HepG2 (cell line): ENCODE measurements around the gene ALDH18A1. TPM values are rescaled to one million over a fixed set of nuclear protein-coding genes. Genes with fewer than 3 reads are reported as not detected.
A peak's percentile ranks its signal among the peaks of the same experiment; 100 is the strongest.

Source experiments
- CTCF ChIP-seq: sonication (generic); formaldehyde crosslinking; IDR thresholded peaks from 2 replicates; pipeline ENCODE4 v1.5.0; 2020; ENCODE audit warnings: mild to moderate bottlenecking, missing genetic modification reagents, moderate library complexity
- ELF3 ChIP-seq: IDR thresholded peaks from 2 replicates; pipeline ENCODE4 v1.6.1; 2016; ENCODE audit warnings: missing genetic modification reagents, missing compliant biosample characterization
- ERF ChIP-seq: IDR thresholded peaks from 2 replicates; pipeline ENCODE4 v1.6.1; 2018; ENCODE audit warnings: missing biosample characterization, missing genetic modification reagents
- GABPA ChIP-seq, 2 experiments: IDR thresholded peaks; 2 replicates each; pipeline ENCODE4 v1.6.1; 2011 to 2016; ENCODE audit warnings: low read depth in 2 of 2, low read length in 1 of 2, missing biosample characterization in 1 of 2, missing genetic modification characterization in 1 of 2
- KDM5B ChIP-seq: sonication (generic); formaldehyde crosslinking; IDR thresholded peaks from 2 replicates; pipeline ENCODE4 v1.4.0; 2020; ENCODE audit warnings: missing genetic modification reagents, mild to moderate bottlenecking, borderline replicate concordance
- KLF11 ChIP-seq: IDR thresholded peaks from 2 replicates; pipeline ENCODE4 v1.6.1; 2016; ENCODE audit warnings: missing compliant biosample characterization
- MXD1 ChIP-seq: sonication (generic); formaldehyde crosslinking; IDR thresholded peaks from 2 replicates; pipeline ENCODE4 v1.4.0; 2020; ENCODE audit warnings: mild to moderate bottlenecking, missing genetic modification reagents
- NFATC3 ChIP-seq: sonication (generic); formaldehyde crosslinking; IDR thresholded peaks from 2 replicates; pipeline ENCODE4 v1.5.1; 2020; ENCODE audit warnings: mild to moderate bottlenecking, missing genetic modification reagents
- SP1 ChIP-seq, 2 experiments: fragments of 450-650 bp in 1 of 2; sonication (generic) in 1 of 2; formaldehyde crosslinking in 1 of 2; IDR thresholded peaks; 2 replicates each; pipeline versions ENCODE4 v1.4.0 to v1.6.1; 2016 to 2020; ENCODE audit warnings: missing genetic modification reagents in 1 of 2
- SRF ChIP-seq: IDR thresholded peaks from 2 replicates; pipeline ENCODE4 v1.6.1; 2011; ENCODE audit warnings: mild to moderate bottlenecking, low read depth, low read length, moderate library complexity
- STAG1 ChIP-seq: sonication (generic); formaldehyde crosslinking; IDR thresholded peaks from 2 replicates; pipeline ENCODE4 v1.4.0; 2020; ENCODE audit warnings: missing genetic modification reagents
- ZBTB2 ChIP-seq: sonication (generic); formaldehyde crosslinking; IDR thresholded peaks from 2 replicates; pipeline ENCODE4 v1.8.0; 2022; ENCODE audit warnings: low read depth, missing genetic modification reagents
- ZFP91 ChIP-seq: sonication (generic); formaldehyde crosslinking; IDR thresholded peaks from 2 replicates; pipeline ENCODE4 v1.9.0; 2022; ENCODE audit warnings: missing genetic modification reagents, mild to moderate bottlenecking, borderline replicate concordance
- ZKSCAN8 ChIP-seq: IDR thresholded peaks from 2 replicates; pipeline ENCODE4 v1.6.1; 2016; ENCODE audit warnings: borderline replicate concordance, missing genetic modification reagents, missing compliant biosample characterization
- ZNF205 ChIP-seq: IDR thresholded peaks from 2 replicates; pipeline ENCODE4 v1.6.1; 2018; ENCODE audit warnings: missing biosample characterization, missing genetic modification reagents
- ZNF414 ChIP-seq: sonication (generic); formaldehyde crosslinking; IDR thresholded peaks from 2 replicates; pipeline ENCODE4 v1.5.0; 2020; ENCODE audit warnings: missing genetic modification reagents
- ZNF431 ChIP-seq: sonication (generic); formaldehyde crosslinking; IDR thresholded peaks from 2 replicates; pipeline ENCODE4 v1.9.0; 2022; ENCODE audit warnings: missing genetic modification reagents, low read depth, mild to moderate bottlenecking, borderline replicate concordance
- ZNF703 ChIP-seq: sonication (generic); formaldehyde crosslinking; IDR thresholded peaks from 2 replicates; pipeline ENCODE4 v1.5.1; 2020; ENCODE audit warnings: missing genetic modification reagents, mild to moderate bottlenecking, moderate library complexity, borderline replicate concordance
- ZNF710 ChIP-seq: sonication (generic); formaldehyde crosslinking; IDR thresholded peaks from 2 replicates; pipeline ENCODE4 v1.5.0; 2020; ENCODE audit warnings: mild to moderate bottlenecking, missing genetic modification reagents, borderline replicate concordance
- ZNF780A ChIP-seq: sonication (generic); formaldehyde crosslinking; IDR thresholded peaks from 2 replicates; pipeline ENCODE4 v1.8.0; 2022; ENCODE audit warnings: mild to moderate bottlenecking, missing genetic modification reagents, moderate library complexity
- polyA plus RNA-seq, 8 experiments: library from polyadenylated mRNA; depleted of rRNA in 3 of 8; stranded (reverse) in 7 of 8; unstranded in 1 of 8; fragments of >200 nt; fragmentation: Illumina TruSeq in 4 of 8; extraction: Trizol in 4 of 8; gene quantifications; 2 replicates each; pipeline versions ENCODE4 v1.2.1 to v1.2.3, GENCODE V29; 2011 to 2016; ENCODE audit warnings: low read depth in 4 of 8, missing spikeins in 1 of 8, mixed read lengths in 1 of 8; ENCODE audit not compliant: insufficient read depth in 1 of 8
- total RNA-seq, 5 experiments: library from RNA; depleted of rRNA; stranded (reverse); fragments of >200 nt; fragmentation: Illumina TruSeq; extraction: Trizol; gene quantifications; 2 replicates each; pipeline ENCODE4 v1.2.3, GENCODE V29; 2016; ENCODE audit warnings: low read depth in 1 of 5

The ALDH18A1 gene
- total and polyA plus RNA-seq, 2 of the 13 experiments (the other 11 are each of a cell fraction or from before 2014, with no cell fraction given), result 180 to 263 TPM

- TF ChIP-seq ZNF710 (CRISPR knock-in tag) (peak; percentile 21; the same call in 1 of the 2 replicates), ZBTB2 (CRISPR knock-in tag) (no peak), SRF (no peak), CTCF (CRISPR knock-in tag) (peak; percentile 100), ZNF703 (CRISPR knock-in tag) (no peak), ZFP91 (CRISPR knock-in tag) (peak; percentile 88; the same call in 1 of the 2 replicates), MXD1 (peak; percentile 90; the same call in 1 of the 2 replicates), ZNF431 (no peak), ZNF780A (no peak), ELF3 (CRISPR knock-in tag) (peak; percentile 66), KLF11 (CRISPR knock-in tag) (no peak), KDM5B (CRISPR knock-in tag) (peak; percentile 86; the same call in 1 of the 2 replicates), ZNF205 (CRISPR knock-in tag) (0 out of 2 replicates have a peak, but pooled peaks have one; percentile 44), ZNF414 (CRISPR knock-in tag) (no peak), ZKSCAN8 (CRISPR knock-in tag) (peak; percentile 36; the same call in 1 of the 2 replicates), STAG1 (CRISPR knock-in tag) (peak; percentile 99), GABPA (IDR thresholded peaks at IDR 0.05; ENCODE audit: low read depth, low read length) (no peak), GABPA (CRISPR knock-in tag; IDR thresholded peaks at IDR 0.05; ENCODE audit: low read depth) (0 out of 2 replicates have a peak, but pooled peaks have one; percentile 39), ERF (CRISPR knock-in tag) (0 out of 2 replicates have a peak, but pooled peaks have one; percentile 59), SP1 (IDR thresholded peaks at IDR 0.05) (no peak), SP1 (CRISPR knock-in tag; IDR thresholded peaks at IDR 0.05) (peak; percentile 82), NFATC3 (CRISPR knock-in tag) (no peak)
Observed at GRCh38 chr10:95693668-95694534, 37.4 kb upstream of the ALDH18A1 start, which contains the start of gene TCTN3 (continued).
